H9 (cell line): ENCODE data around the gene TMCO2. TPM values are rescaled to one million over a fixed set of nuclear protein-coding genes. Genes with fewer than 3 reads are reported as not detected.
A peak's percentile ranks its signal among the peaks of the same experiment; 100 is the strongest.

ENCODE experiments used
- DNase-seq: peaks from one replicate; pipeline ENCODE4 v3.0.0-alpha.2; 2017
- H2AFZ ChIP-seq: one replicate; pipeline ENCODE4 v1.6.1; 2013; ENCODE audit warnings: mild to moderate bottlenecking, low read length, control low read depth, moderate library complexity
- H2AK5ac ChIP-seq: 2 replicates; pipeline ENCODE4 v1.6.1; 2013; ENCODE audit warnings: low read length, control low read depth, mixed read lengths; ENCODE audit not compliant: insufficient read length
- H2BK120ac ChIP-seq: one replicate; pipeline ENCODE4 v1.6.1; 2013; ENCODE audit warnings: low read depth, mild to moderate bottlenecking, low read length, control low read depth, inconsistent platforms; ENCODE audit not compliant: poor library complexity, severe bottlenecking
- H2BK12ac ChIP-seq: 2 replicates; pipeline ENCODE4 v1.6.1; 2013; ENCODE audit warnings: low read length, control low read depth, mixed read lengths, low read depth; ENCODE audit not compliant: insufficient read length
- H2BK15ac ChIP-seq: 2 replicates; pipeline ENCODE4 v1.6.1; 2013; ENCODE audit warnings: low read depth, low read length, control low read depth
- H2BK20ac ChIP-seq: one replicate; pipeline ENCODE4 v1.6.1; 2013; ENCODE audit warnings: low read depth, mild to moderate bottlenecking, low read length, control low read depth, inconsistent platforms; ENCODE audit not compliant: poor library complexity, severe bottlenecking
- H2BK5ac ChIP-seq: 2 replicates; pipeline ENCODE4 v1.6.1; 2013; ENCODE audit warnings: low read length, control low read depth, mixed read lengths; ENCODE audit not compliant: insufficient read length
- H3K14ac ChIP-seq: 2 replicates; pipeline ENCODE4 v1.6.1; 2013; ENCODE audit warnings: low read length, control low read depth; ENCODE audit not compliant: insufficient read depth
- H3K18ac ChIP-seq: 2 replicates; pipeline ENCODE4 v1.6.1; 2013; ENCODE audit warnings: low read depth, mild to moderate bottlenecking, mixed read lengths, low read length, control low read depth; ENCODE audit not compliant: insufficient read length
- H3K23ac ChIP-seq: 2 replicates; pipeline ENCODE4 v1.6.1; 2013; ENCODE audit warnings: low read length, control low read depth, mixed read lengths, low read depth; ENCODE audit not compliant: insufficient read length
- H3K23me2 ChIP-seq: 2 replicates; pipeline ENCODE4 v1.6.1; 2013; ENCODE audit warnings: low read depth, mild to moderate bottlenecking, mixed read lengths, low read length, control low read depth; ENCODE audit not compliant: insufficient read length, poor library complexity, severe bottlenecking
- H3K27ac ChIP-seq: 2 replicates; pipeline ENCODE4 v1.5.1; 2013; ENCODE audit warnings: low read length, control low read depth, mixed read lengths, low read depth; ENCODE audit not compliant: insufficient read length
- H3K27me3 ChIP-seq: 2 replicates; pipeline ENCODE4 v1.6.1; 2013; ENCODE audit warnings: low read length, control low read depth, inconsistent platforms; ENCODE audit not compliant: insufficient read depth
- H3K4ac ChIP-seq: 2 replicates; pipeline ENCODE4 v1.6.1; 2013; ENCODE audit warnings: low read depth, mild to moderate bottlenecking, control low read depth, inconsistent platforms, low read length, moderate library complexity
- H3K4me1 ChIP-seq: 2 replicates; pipeline ENCODE4 v1.6.1; 2013; ENCODE audit warnings: low read length, control low read depth, inconsistent platforms; ENCODE audit not compliant: insufficient read depth
- H3K4me2 ChIP-seq: 2 replicates; pipeline ENCODE4 v1.6.1; 2013; ENCODE audit warnings: low read length, control low read depth, mixed read lengths; ENCODE audit not compliant: insufficient read length, insufficient read depth
- H3K56ac ChIP-seq: 2 replicates; pipeline ENCODE4 v1.6.1; 2013; ENCODE audit warnings: low read depth, mild to moderate bottlenecking, mixed read lengths, low read length, control low read depth; ENCODE audit not compliant: insufficient read length
- H3K79me1 ChIP-seq: 2 replicates; pipeline ENCODE4 v1.6.1; 2013; ENCODE audit warnings: low read depth, mild to moderate bottlenecking, moderate library complexity, low read length, control low read depth, inconsistent platforms; ENCODE audit not compliant: insufficient read depth, poor library complexity, severe bottlenecking
- H3K79me2 ChIP-seq: 2 replicates; pipeline ENCODE4 v1.6.1; 2013; ENCODE audit warnings: low read length, control low read depth, inconsistent platforms; ENCODE audit not compliant: insufficient read depth
- H3K9ac ChIP-seq: 2 replicates; pipeline ENCODE4 v1.6.1; 2013; ENCODE audit warnings: low read length, control low read depth, mixed read lengths; ENCODE audit not compliant: insufficient read length; ENCODE audit errors: extremely low read depth
- H3K9me3 ChIP-seq: one replicate; pipeline ENCODE4 v1.6.1; 2013; ENCODE audit warnings: low read depth, low read length, inconsistent platforms; ENCODE audit not compliant: control insufficient read depth
- H3T11ph ChIP-seq: one replicate; pipeline ENCODE4 v1.6.1; 2013; ENCODE audit warnings: mild to moderate bottlenecking, low read length, control low read depth, inconsistent platforms
- H4K20me1 ChIP-seq: one replicate; pipeline ENCODE4 v1.6.1; 2013; ENCODE audit not compliant: control insufficient read depth, insufficient read length, insufficient read depth
- H4K5ac ChIP-seq: 2 replicates; pipeline ENCODE4 v1.6.1; 2013; ENCODE audit warnings: low read depth, mild to moderate bottlenecking, mixed read lengths, low read length, control low read depth; ENCODE audit not compliant: insufficient read length
- H4K8ac ChIP-seq: replicated peaks from 2 replicates; pipeline ENCODE4 v1.6.1; 2013; ENCODE audit warnings: low read length, control low read depth, mixed read lengths, low read depth; ENCODE audit not compliant: insufficient read length
- H4K91ac ChIP-seq: 2 replicates; pipeline ENCODE4 v1.6.1; 2013; ENCODE audit warnings: low read depth, mild to moderate bottlenecking, moderate library complexity, mixed read lengths, low read length, control low read depth; ENCODE audit not compliant: insufficient read length
- H3K27ac Mint-ChIP-seq, 3 experiments: 2 replicates in 2 of 3; 3 replicates in 1 of 3; pipeline ENCODE4 v1.8.0; 2020 to 2021; ENCODE audit warnings: mixed read lengths in 3 of 3, mild to moderate bottlenecking in 1 of 3, moderate library complexity in 1 of 3
- H3K27me3 Mint-ChIP-seq: 2 replicates; pipeline ENCODE4 v1.8.0; 2021; ENCODE audit warnings: low read depth, mild to moderate bottlenecking, moderate library complexity, mixed read lengths
- H3K36me3 Mint-ChIP-seq, 3 experiments: 2 replicates in 2 of 3; 3 replicates in 1 of 3; pipeline ENCODE4 v1.8.0; 2020 to 2021; ENCODE audit warnings: low read depth in 3 of 3, mixed read lengths in 3 of 3; ENCODE audit not compliant: insufficient read depth in 1 of 3
- H3K4me1 Mint-ChIP-seq, 2 experiments: 2 replicates each; pipeline ENCODE4 v1.8.0; 2020; ENCODE audit warnings: mixed read lengths in 2 of 2
- H3K4me3 Mint-ChIP-seq, 2 experiments: 2 replicates in 1 of 2; 3 replicates in 1 of 2; pipeline ENCODE4 v1.8.0; 2020 to 2021; ENCODE audit warnings: mild to moderate bottlenecking in 2 of 2, mixed read lengths in 2 of 2, moderate library complexity in 1 of 2
- H3K9me3 Mint-ChIP-seq, 2 experiments: 2 replicates in 1 of 2; 3 replicates in 1 of 2; pipeline ENCODE4 v1.8.0; 2020; ENCODE audit warnings: mild to moderate bottlenecking in 2 of 2, mixed read lengths in 2 of 2, moderate library complexity in 1 of 2
- CTCF ChIP-seq: fragments of 200-600 bp; sonication (generic); conservative IDR thresholded peaks from 3 replicates; pipeline ENCODE4 v1.8.0; 2021; ENCODE audit warnings: antibody characterized with exemption, mild to moderate bottlenecking
- total RNA-seq: library from RNA; stranded (reverse); gene quantifications from 2 replicates; pipeline ENCODE4 v1.2.1, GENCODE V29; 2021

Gene TMCO2
- total RNA-seq, 1 experiment from 2014 or later = not detected

- no peak overlapping the region for H2BK20ac ChIP-seq
- H3K23me2 ChIP-seq = no peaks in the 10 kb centered on the region
- H3K9me3 Mint-ChIP-seq = no peaks in the 10 kb centered on the region
- H3K27ac Mint-ChIP-seq = no peak overlapping the region
- H2BK120ac ChIP-seq = no peak overlapping the region
- DNase-seq = no peak
- no peak overlapping the region for H2BK5ac ChIP-seq
- H2AFZ ChIP-seq = no peak overlapping the region
- H4K91ac ChIP-seq = no peak overlapping the region
- H3K4me1 Mint-ChIP-seq = peaks cover 3 to 5% of the 10 kb centered on the region in 2 experiments; a peak in 3 of 4 replicates
- H3K36me3 Mint-ChIP-seq = peaks cover under 1 to 10% (median 7%) of the 10 kb centered on the region in 3 experiments; a peak in 6 of 7 replicates
- no peak overlapping the region for H2AK5ac ChIP-seq
- no peak overlapping the region for H3K23ac ChIP-seq
- H3K9ac ChIP-seq = no peak overlapping the region
- H3K79me1 ChIP-seq = no peaks in the 10 kb centered on the region
- H3K27me3 ChIP-seq = no peaks in the 10 kb centered on the region
- no peaks in the 10 kb centered on the region for H3K79me2 ChIP-seq
- H3T11ph ChIP-seq = no peak overlapping the region
- no peaks in the 10 kb centered on the region for H3K4me1 ChIP-seq
- no peak for TF ChIP-seq CTCF
- H4K20me1 ChIP-seq = no peaks in the 10 kb centered on the region
- no peaks in the 10 kb centered on the region for H3K9me3 ChIP-seq
- H4K8ac ChIP-seq = no peak overlapping the region
- no peak overlapping the region for H3K56ac ChIP-seq
- H3K27me3 Mint-ChIP-seq = no peaks in the 10 kb centered on the region; the same call in 1 of the 2 replicates
- H2BK15ac ChIP-seq = no peak overlapping the region
- H3K18ac ChIP-seq = no peak overlapping the region
- H3K27ac ChIP-seq = no peak overlapping the region
- H2BK12ac ChIP-seq = no peak overlapping the region
- peak overlapping the region in 1 of 2 experiments; percentile 39; a peak in 1 of 5 replicates for H3K4me3 Mint-ChIP-seq
- no peak overlapping the region for H3K4ac ChIP-seq
- H3K4me2 ChIP-seq = no peak overlapping the region
- H3K14ac ChIP-seq = no peak overlapping the region
- no peak overlapping the region for H4K5ac ChIP-seq
Measured at GRCh38 chr1:40255231-40255630, 7.5 kb downstream of the TMCO2 start.
